GM21825 (cell line): ENCODE measurements around the gene LARGE2.
A peak's percentile ranks its signal among the peaks of the same experiment; 100 is the strongest.

Experiments used
- ATAC-seq: cut with Tn5 transposase; IDR thresholded peaks from one replicate; pipeline ENCODE4 v1.9.1; 2021; ENCODE audit warnings: mild to moderate bottlenecking, moderate library complexity; ENCODE audit not compliant: unreplicated experiment

LARGE2 gene

DNA sequence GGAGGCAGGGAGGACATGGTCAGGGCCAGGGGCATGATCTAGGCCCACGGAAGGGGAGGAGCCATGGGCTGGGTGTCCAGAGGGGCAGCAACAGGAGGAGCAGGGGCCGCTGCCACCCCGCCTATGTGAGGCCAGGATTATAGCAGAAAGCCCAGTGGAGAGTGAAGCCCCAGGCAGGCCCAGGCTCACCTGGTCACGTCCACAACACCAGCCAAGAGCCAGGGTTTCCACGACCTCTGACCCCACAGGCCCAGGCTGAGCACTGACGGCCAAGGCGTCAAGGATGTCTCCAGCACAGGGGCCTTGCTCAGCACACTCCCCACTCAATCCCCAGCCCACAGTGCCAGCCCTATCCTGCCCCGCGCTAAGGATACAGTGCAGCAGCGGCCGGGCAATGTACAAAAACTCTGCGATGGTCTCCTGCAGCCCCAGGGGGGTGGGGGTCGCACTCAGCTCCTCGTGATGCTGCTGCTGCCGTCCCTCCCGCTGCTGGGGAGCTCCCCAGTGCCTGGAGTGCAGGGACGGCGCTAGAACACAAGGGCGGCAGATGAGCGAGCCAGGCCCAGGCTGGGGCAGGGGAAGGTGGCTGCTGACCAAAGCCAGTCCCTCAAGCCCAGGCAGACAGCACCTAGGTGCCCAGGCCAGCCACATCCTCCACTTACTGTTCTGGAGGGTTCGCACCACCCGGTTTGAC, 8.4 kb upstream of the LARGE2 start:
- ATAC-seq, result no peak

DNA sequence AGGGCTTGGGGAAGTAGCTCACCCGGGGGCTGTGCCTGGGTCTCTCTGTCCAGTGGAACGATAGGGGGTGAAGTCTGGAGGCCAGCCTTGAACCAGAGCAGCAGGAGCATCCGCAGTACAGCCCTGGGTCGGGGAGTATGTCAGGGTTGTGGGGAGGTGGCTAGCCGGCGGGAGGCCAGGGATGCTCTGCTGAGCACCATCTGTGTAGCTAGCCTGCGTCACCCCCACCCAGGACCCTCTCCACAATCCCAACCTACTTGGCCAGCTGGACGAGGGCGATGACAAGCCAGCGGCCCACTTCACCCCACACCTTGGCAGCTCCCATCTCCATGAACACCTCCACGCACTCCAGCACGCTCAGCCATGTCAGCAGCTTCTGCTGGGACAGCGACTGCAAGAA, 7.0 kb upstream of the LARGE2 start:
- ATAC-seq, result no peak

DNA sequence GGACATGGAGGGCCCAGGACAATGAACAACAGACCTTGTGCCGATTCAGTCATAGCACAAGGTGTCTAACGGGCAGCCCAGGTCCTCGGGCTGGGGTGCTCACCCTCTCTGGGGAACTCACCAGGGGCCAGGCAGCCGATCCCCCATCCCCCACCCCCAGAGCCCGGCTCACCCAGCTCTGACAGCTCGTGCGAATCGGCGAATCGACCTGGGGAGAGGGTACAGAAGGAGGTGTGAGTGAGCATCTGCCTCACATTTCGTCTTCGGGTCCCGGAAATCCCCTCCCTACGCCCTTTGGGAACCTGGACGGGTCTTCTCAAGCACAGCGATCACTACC, 5.2 kb upstream of the LARGE2 start:
- ATAC-seq, result no peak

DNA sequence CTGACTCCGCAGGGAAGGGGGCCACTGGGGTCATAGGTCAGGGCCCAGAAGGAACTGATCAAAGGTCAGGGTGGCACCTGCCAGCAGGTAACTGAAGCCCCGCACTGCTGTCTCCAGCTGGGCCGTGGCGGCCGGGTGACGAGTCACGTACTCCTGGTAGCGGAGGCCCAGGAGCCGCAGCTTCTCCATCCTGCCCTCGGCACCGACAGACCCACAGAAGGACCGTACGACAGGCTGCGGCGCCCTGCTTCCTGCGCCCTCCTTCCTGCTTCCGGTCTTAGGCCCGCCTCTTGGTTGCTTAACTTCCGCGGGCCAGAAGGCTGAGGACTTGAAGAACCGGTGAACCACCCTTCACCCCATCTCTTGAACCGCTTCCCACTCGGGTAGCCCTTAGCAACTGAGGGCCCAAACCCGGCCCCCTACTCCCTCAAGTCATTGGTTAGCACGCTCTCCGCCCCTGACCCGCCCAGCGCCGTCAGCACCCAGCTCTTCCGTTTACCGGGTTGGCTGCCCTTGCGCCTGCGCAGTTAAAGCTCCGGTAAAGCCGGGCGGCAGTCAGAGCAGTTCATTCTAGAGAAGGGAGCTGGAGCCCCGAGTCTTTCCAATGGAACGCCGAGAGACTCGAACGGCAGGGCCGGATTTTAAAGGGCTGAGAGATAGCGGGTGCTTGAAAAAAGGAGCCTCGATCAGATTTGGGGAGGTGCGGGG, 4.7 kb upstream of the LARGE2 start, which contains the start of gene PEX16:
Gene PEX16, minus strand, starts transcription at position 255 of the 708 bp plus-strand sequence. Its CDS starts 66 bp downstream, at position 189.
- ATAC-seq, result peak; percentile 87

DNA sequence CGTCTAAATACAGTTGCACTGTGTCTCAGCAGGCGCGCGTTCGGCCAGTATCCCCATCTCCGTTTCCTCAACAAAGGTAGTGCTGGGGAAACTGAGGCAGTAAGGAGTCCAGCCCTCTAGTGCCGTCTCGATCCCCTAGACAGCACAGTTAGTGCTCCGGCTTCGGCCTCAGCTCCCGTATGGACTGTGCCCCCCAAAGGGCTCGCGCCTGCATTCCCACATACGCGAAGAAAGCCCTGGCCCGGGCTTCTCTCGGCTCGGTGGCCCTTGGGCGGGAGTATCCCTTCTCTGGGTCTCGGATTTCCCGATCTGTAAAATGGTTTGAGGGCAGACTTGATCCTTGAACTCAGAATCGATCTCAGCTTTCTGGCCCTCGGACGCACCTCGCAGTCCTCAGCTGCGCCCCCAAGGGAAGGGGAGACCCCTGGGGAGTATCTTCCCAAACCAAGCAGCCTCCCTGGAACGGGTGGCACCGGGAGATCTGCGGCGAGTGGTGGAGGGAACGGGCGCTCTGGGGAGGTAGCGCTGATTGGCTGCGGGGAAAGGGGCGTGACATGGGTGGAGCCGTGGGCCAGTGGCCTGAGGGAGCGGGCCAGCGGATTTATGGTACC, 4.0 kb upstream of the LARGE2 start:
- ATAC-seq, result peak; percentile 46

DNA sequence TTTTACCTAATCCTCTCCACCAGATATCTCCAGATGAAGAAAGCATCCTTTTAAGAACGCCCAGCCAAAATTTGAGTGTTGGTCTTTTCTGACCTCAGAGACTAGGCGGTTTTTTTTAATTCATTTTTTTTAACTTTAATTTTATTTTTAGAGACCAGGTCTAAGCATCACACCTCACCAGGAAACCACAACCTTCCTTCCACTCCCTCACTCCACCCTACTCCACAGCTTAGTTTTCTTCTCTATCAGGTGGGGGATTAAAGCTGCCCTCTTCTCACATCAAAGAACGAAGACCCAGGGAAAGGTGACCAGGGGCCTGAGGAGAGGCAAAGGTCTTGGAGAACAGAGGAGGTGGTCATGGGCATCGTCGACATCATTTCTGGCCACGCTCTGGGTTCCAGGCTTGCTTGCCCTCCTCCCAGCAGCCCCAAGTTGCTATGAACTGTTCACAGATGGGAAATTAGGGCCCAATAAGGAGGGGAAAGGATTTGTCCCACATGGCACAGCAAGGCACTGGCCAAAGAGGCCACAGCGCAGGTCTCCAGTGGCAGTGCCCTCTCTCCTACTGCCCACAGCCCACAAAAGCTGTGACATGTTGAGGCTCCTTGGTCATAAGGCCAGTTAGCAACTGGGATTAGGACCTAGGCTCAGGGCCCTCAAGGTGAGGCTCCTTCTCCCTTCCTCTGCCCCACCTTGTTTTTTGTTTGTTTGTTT, 3.3 kb upstream of the LARGE2 start:
- ATAC-seq, result no peak

DNA sequence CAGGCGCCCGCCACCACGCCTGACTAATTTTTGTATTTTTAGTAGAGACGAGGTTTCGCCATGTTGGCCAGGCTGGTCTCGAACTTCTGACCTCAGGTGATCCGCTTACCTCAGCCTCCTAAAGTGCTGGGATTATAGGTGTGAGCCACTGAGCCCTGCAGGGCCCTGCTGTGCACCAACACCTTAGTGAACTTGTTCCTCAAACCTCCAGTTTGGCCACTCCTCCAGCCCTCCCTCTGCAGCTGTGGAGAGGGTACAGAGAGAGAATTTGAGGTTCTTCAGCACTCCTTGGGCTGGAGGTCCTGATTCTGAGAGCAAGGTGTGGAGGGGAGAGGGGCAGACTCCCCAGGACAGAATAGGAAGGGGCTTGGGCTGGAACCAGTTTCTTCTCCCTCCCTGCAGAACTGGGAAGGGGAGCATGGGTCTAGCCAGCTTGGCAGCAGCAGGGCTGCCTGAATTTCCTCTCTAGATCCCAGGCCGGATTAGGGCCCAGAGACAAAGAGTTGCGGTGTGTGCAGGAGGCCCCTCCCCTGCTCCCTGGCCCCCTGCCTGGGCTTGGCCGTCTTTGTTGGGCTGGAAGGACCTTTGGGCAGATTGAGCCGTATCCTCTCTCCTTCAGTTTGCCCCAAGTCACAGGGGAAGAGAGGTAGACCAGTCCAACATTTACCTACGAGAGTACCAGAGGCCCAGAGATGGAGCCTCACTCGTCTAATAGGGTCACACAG, 2.5 kb upstream of the LARGE2 start:
- no peak for ATAC-seq

DNA sequence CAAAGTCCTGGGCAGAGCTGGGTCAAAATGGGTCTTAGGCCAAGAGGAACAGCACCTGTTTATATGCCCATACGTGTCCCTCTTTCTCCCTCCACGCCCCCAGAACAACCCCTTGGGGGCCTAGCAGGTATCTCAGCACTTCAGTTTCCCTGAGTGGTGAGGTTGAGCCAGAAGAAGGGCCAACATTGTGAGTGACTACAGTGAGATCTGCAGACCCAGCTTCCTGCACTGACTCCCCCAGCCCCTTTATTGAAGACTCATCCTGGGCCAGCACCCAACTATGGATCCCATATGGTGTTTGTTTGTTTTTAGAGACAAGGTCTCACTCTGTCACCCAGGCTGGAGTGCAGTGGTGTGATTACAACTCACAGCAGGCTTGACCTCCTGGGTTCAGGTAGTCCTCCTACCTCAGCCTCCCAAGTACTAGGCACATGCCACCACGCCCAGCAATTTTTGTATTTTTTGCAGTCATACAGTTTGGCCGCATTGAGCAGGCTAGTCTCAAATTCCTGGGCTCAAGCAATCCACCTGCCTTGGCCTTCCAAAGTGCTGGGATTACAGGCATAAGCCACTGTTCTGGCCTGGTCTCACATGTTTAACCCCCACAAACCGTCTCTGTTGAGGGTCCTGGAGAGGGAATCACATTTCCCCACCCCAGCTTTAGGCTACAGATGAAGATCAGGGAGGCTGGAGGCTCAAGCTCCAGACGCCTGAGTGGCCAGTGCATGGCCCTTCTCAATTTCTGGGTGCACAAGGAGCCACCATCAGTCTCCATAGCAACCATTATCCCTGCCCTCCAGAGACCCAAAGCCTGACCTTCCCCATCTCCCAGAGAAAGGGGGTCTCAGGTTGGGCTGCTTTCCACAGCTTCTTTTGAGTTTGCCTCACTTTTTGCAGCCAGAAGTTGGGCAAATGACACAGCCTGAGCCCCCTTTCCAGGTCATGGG, 1.7 kb upstream of the LARGE2 start:
- ATAC-seq, result no peak

DNA sequence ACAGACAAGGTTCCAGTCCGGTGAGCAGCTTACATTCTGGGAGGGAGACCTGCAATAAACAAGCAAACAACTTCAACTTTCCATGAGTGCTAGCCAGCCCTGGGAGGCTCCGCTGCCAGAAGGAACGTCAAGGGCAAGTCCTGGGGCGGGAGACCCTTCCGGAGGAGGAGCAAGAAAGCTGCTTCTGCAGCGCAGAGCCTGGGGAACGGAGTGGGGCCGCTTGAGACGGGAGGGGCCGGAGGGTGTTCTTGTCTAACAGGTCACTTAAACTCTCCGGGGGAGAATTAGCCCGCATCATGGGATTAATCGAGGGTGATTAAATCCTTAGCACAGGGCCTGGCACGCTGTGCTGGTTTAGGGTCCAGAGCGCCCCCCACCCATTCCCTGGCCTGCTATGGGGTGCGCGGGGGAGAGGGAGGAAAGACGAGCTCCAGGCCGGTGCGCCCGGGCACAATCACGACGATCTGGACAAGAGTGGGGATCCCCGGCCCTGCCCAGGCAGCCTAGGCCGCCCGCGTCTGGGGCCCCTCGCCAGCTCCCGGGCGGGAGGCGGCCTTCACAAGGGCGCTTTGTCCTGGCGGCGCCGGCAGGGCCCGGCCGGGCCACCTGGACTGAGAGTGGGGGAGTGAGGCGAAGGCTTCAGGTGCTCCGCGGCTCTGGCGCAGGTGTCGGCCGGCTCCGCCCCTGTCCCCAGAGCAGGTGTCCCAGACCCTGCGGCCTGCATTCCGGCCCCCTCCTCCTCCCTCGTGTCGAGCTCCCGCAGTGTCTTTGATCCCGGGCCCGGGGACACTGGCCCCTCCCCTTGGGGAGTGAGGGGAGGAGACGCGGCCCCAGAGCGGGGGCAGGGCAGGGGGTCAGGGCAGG, 663 bp upstream of the LARGE2 start:
- ATAC-seq, result no peak

DNA sequence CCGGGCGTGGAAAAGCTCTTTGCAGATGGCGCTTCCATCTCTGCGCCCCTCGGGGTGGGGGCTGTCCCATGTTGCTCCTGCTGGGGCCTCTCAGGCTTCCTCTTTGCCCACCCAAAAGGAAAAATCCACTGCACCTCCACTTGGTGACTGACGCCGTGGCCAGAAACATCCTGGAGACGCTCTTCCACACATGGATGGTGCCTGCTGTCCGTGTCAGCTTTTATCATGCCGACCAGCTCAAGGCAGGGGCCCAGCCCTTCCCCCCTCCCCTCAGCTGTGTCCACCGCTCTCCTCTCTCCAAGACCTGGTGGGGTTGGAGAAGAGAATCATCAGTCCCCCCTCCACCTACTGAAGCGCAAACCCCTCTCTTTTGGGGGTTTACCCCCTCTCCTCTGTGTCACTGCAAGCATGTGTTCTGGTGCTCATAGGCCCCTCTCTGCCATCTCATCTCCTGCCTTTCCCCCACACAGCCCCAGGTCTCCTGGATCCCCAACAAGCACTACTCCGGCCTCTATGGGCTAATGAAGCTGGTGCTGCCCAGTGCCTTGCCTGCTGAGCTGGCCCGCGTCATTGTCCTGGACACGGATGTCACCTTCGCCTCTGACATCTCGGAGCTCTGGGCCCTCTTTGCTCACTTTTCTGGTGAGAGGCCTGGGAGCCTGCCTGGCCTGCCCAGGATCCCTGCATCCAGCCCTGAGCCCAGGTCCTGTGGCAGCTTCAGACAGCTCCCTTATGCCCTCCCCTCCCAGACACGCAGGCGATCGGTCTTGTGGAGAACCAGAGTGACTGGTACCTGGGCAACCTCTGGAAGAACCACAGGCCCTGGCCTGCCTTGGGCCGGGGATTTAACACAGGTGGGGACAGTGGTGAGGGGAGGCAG, 1.8 kb downstream of the LARGE2 start:
- no peak for ATAC-seq

DNA sequence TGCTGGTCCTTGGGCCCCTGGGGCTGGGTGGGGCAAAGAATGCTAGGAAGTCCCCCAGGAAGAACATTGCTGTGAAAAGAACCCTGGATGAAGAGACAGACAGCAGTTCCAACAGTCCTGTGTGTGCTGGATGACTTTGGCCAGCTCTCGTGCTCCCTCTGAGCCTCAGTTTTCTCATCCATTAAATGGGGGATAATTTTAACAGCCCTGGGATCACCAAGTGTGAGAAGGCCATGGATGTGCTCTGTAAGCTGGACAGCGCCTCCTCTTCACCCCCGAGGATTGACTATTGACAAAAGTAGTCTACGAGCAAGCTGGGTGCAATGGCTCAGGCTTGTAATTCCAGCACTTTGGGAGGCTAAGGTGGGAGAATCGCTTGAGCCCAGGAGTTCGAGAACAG, 2.5 kb downstream of the LARGE2 start:
- no peak for ATAC-seq

DNA sequence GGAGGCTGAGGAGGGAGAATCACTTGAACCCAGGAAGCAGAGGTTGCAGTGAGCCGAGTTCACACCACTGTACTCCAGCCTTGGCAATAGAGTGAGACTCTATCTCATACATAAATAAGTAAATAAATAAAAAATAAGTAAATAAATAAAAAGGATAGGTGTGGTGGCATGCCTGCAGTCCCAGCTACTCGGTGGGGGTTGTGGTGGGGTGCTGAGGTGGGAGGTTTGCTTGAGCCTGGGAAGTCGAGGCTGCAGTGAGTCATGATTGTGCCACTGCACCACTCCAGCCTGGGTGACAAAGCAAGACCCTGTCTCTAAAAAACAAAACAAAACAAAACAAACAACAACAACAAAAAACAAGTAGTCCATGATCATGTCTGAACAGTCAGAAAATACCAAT, 3.1 kb downstream of the LARGE2 start:
- ATAC-seq, result no peak

DNA sequence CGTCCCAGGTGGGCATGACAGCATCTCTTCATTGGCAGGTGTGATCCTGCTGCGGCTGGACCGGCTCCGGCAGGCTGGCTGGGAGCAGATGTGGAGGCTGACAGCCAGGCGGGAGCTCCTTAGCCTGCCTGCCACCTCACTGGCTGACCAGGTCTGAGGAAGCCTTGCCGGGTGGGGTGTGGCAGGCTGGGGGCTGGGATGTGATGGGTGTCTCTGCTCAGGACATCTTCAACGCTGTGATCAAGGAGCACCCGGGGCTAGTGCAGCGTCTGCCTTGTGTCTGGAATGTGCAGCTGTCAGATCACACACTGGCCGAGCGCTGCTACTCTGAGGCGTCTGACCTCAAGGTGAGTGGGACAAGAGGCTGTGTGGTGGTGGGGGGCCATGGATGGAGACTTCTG, 3.5 kb downstream of the LARGE2 start:
- ATAC-seq, result no peak

DNA sequence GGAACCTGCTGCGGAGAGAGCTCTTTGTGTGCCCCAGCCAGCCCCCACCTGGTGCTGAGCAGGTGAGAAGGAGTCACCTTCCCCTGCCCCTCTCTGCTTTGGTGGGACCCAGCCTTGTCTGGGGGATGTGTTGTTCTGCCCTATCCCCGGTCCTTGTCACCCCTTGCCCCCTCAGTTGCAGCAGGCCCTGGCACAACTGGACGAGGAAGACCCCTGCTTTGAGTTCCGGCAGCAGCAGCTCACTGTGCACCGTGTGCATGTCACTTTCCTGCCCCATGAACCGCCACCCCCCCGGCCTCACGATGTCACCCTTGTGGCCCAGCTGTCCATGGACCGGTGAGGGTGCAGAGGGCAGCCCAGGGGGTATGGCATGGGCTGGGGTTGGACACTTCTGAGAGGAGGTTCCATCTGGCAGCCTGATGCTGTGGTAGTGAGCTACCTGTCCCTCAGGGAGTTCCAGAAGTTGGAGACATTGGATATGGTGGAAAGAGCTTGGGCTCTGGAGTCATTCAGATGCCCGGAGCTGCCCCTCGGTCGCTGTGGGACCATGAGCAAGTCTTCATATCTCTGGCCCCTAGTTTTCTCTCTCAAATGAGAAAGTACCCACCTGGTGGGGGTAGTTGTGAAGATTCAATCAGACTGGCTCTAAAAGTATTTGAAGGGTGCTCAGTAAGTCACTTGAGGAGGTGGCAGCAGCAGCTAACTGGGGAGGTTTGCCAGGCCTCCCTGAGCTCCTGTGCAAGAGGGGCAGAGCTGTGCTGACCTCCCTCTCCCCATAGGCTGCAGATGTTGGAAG, 4.3 kb downstream of the LARGE2 start:
- no peak for ATAC-seq

DNA sequence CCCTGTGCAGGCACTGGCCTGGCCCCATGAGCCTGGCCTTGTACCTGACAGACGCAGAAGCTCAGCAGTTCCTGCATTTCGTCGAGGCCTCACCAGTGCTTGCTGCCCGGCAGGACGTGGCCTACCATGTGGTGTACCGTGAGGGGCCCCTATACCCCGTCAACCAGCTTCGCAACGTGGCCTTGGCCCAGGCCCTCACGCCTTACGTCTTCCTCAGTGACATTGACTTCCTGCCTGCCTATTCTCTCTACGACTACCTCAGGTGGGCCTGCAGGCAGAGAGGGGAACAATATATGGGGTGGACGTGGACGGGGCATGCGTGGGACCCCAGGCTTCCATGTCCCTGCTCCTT, 4.9 kb downstream of the LARGE2 start:
- no peak for ATAC-seq

DNA sequence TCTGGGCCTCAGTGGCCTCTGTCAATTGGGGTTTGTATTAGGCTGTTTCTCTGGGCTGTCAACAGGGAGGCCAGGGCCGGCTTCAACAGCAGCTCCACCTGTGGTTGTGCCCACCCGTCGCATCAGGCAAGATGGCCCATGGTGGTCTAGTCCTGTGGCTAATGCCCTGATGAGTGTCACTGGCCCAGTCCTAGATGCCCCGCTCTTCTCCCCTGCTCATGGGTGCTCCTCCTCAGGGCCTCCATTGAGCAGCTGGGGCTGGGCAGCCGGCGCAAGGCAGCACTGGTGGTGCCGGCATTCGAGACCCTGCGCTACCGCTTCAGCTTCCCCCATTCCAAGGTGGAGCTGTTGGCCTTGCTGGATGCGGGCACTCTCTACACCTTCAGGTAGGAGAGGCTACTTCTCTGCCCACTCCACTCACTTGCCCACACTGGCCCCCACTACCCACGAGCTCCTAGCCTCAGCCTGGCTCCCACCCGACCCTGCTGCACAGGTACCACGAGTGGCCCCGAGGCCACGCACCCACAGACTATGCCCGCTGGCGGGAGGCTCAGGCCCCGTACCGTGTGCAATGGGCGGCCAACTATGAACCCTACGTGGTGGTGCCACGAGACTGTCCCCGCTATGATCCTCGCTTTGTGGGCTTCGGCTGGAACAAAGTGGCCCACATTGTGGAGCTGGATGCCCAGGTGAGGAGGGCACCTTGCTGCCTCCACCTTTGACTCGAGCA, 5.4 kb downstream of the LARGE2 start:
- ATAC-seq, result no peak
